Posterior cingulate gyrus (tissue), 11 donors: ENCODE results near the gene PPP1R9B.

Experiments
- DNase-seq, 10 donors: peaks; one replicate each; pipeline versions ENCODE4 v3.0.0 to v3.0.0-alpha.2; 2020 to 2021; ENCODE audit warnings: mixed read lengths in 3 of 10
- intact Hi-C: fragments of 100-400 bp; cut with DNase I; formaldehyde crosslinking; loops from one replicate; pipeline ENCODE4 v1.15.1; 2023

PPP1R9B gene

GRCh38 chr17:50176559-50177357, 26.3 kb upstream of the PPP1R9B start:
- intact Hi-C loops = no loop called here
- peak in 3 of 10 donors; percentile 47 to 76 (median 60) for DNase-seq

- peak in 3 of 10 donors; percentile 54 to 77 (median 72) for DNase-seq
- intact Hi-C loops = no loop called here
These were observed 24.7 kb upstream of the PPP1R9B start for GRCh38 chr17:50175035-50175807.

DNA sequence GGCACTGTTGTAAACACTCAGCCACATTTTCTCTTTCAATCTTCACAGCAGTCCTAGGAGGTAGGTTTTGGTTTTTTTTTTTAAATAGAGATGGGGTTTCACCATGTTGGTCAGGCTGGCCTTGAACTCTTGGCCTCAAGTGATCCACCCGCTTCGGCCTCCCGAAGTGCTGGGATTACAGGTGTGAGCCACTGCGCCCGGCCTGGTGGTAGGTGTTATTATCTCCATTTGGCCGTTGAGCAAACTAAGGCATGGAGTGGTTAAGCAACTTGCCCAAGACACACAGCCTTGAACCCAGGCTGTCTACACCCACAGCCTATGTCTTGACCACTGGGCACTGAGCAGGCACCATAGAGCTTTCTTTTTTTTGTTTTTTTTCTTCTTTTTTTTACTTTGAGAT, 24.0 kb upstream of the PPP1R9B start:
- peak in 3 of 10 donors; percentile 47 to 77 (median 73) for DNase-seq
- intact Hi-C loops = no loop called here

- peak in 1 of 10 donors; percentile 52 for DNase-seq
- intact Hi-C loops = no loop called here
These were observed 23.0 kb upstream of the PPP1R9B start for GRCh38 chr17:50173335-50173941.

GRCh38 chr17:50172936-50173334, 22.5 kb upstream of the PPP1R9B start:
- DNase-seq = no peak
- intact Hi-C loops = no loop called here

DNA sequence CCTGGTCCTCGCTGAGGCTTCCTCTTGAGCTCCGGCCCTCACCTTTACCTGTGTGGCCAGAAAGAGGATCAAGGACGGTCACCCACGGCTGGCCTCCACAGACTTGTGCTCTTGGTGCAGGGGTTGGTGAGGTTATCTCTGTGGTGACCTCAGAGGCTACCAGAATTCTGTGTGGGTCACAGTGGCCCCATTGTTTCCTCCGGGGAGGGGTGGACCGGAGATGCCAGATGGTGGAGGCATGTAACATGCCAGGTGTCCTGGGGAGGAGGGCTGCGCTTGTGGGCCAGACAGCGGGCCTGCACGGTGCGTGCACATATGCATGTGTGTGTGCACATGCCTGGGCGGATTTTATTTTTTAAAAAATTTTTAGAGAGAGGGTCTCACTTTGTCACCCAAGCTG, 21.7 kb upstream of the PPP1R9B start:
- peak in 1 of 10 donors; percentile 54 for DNase-seq
- intact Hi-C loops = no loop called here

- DNase-seq = peak in 1 of 10 donors; percentile 54
- intact Hi-C loops = no loop called here
These were observed 21.0 kb upstream of the PPP1R9B start for GRCh38 chr17:50171371-50172071.

DNA sequence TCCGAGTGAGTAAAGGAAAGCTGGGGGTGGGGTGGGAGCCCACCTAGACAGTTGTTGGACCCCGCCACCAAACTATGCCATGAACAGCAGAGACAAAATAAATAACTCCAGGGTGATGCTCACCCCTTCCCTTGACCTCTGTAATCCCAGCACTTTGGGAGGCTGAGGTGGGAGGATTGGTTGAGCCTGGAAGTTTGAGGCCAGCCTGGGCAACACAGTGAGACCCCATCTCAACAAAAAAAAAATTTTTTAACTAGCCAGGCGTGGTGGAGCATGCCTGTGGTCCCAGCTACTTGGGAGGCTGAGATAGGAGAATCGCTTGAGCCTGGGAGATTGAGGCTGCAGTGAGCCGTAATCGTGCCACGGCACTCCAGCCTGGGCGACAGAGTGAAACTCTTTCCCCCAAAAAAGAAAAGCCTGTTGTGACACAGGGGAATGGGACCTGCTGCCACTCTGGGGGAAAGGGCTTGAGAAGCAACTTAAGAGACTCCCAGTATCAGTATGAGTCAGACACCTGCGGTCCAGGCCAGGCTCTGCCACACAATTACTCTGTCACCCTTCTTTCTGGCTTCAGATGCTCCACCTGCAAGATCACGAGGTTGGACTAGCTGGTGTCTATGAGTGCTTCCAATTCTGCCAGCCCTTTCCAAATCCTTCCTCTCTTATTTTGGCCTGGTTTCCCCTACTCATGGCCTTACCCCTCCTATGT, 20.3 kb upstream of the PPP1R9B start:
- peak in 1 of 10 donors; percentile 32 for DNase-seq
- intact Hi-C loops = no loop called here

DNA sequence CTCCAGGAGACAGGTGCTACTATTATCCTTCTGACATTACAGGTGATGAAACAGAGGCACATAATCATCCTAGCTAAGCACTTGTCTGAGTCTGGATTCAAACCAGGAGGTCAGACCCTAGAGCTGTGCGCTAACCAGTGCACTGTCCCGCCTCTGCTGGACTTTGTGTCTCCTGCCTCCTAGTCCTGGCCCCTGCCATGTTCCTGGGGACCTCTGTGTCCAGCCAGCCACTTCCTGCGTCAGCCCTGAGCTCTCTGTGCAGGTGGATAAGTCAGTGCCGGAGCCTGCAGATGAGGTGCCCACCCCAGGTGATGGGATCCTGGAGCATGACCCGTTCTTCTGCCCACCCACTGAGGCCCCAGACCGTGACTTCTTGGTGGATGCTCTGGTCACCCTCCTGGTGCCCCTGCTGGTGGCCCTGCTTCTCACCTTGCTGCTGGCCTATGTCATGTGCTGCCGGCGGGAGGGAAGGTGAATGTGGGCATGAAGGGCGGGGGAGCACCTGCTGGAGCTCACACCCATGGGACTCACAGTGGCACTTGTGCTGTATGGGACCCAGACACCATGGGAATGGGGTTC, 19.5 kb upstream of the PPP1R9B start:
- intact Hi-C loops = loop anchor here (2.0 kb wide), 1 partner anchor 29 kb away; no protein-coding TSS in a partner anchor
- DNase-seq = peak in 1 of 10 donors; percentile 70

DNA sequence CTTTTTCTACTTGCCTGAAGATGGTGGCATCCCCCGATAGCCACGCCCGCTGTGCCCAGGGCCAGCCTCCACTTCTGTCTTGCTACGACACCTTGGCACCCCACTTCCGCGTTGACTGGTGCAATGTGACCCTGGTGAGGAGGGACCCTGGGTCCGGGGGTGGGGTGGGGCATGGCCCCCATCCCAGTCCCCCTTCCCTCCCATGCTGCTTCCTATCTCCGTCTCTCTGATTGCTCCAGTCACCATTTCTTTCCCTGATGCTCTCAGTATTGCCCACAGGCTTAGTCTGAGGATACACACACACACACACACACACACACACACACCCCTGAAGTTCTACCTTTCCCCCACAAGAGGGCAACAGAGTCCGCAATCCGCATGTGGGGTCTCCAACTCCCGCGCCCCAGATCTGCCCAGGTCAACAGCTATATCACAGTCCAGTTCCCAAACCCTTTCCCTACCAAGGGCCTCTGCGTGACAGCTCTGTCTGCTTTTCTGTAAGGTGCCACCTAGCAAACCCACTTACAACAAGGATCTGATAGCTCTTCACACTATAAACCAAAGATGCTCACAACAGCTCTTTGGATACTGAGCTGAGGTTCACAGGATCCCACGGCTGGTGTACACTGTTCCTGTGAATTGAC, 18.8 kb upstream of the PPP1R9B start:
- DNase-seq = peak in 2 of 10 donors; percentile 54 to 59
- intact Hi-C loops = loop anchor here (2.0 kb wide), 1 partner anchor 30 kb away; no protein-coding TSS in a partner anchor

- peak in 1 of 10 donors; percentile 59 for DNase-seq
- intact Hi-C loops = loop anchor here (2.0 kb wide), 1 partner anchor 30 kb away; no protein-coding TSS in a partner anchor
These were observed 17.8 kb upstream of the PPP1R9B start for GRCh38 chr17:50168319-50168718.

DNA sequence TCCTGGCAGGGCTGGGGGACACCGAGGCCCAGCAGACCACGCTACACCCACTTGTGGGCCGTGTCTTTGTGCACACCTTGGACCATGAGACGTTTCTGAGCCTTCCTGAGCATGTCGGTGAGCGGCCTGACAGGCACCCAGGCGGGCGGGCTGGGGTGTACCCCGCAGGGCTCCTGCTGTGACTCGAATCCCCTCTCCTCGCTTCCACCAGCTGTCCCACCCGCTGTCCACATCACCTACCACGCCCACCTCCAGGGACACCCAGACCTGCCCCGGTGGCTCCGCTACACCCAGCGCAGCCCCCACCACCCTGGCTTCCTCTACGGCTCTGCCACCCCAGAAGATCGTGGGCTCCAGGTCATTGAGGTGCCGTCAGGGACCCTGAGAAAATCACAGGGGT, 16.9 kb upstream of the PPP1R9B start:
- intact Hi-C loops = no loop called here
- DNase-seq = peak in 1 of 10 donors; percentile 66

GRCh38 chr17:50166518-50167181, 16.2 kb upstream of the PPP1R9B start:
- DNase-seq = peak in 1 of 10 donors; percentile 9
- intact Hi-C loops = no loop called here

GRCh38 chr17:50165867-50166517, 15.5 kb upstream of the PPP1R9B start, which contains the start of gene SGCA:
TSS of gene SGCA (plus strand) at chr17:50166005. CDS start at chr17:50166041, 36 bp downstream.
- intact Hi-C loops = no loop called here

DNA sequence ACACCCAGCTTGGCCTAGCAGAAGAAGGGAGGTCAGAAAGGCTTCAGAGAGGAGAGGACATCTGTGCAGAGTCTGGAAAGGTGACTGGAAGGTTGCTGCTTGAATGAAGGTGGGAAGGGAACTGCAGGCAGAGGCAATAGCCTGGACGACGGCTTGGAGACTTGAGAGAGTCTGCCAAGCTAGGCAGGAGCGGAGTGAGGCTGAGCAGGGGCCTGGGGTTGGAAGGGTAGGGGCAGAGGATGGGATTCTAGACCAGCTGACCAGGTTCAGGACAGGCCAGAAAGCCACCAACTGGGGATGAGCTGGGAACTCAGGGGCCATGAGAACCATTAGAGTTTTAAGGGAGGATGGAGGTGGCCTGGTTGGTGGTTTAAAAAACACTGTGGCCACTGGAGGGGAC, 15.0 kb upstream of the PPP1R9B start:
- peak in 1 of 10 donors; percentile 59 for DNase-seq
- intact Hi-C loops = no loop called here

More at GRCh38 chr17:50165867-50166517, 15.5 kb upstream of the PPP1R9B start, which contains the start of gene SGCA:
- peak in 1 of 10 donors; percentile 59 for DNase-seq

DNA sequence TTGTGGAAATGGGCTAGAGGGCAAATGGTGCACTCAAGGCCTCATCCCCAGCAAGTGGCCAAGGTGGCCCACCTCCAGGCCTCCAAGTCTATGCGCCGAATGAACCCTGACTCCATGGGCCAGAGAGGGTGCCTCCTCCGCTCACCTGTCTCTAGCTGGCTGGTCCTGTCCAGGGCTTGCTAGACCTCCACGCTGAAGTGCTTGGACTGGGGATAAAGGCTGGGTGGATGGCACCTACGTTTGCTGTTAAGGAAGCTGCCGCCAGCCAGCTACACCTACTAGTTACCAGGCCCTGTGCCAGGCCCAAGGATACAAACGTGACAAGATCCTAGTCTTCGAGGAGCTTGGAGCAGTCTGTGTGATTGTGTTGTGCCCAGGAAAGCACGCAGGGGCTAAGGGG, 14.6 kb upstream of the PPP1R9B start:
- intact Hi-C loops = no loop called here

GRCh38 chr17:50164697-50164988, 14.2 kb upstream of the PPP1R9B start:
- intact Hi-C loops = no loop called here
- DNase-seq = no peak

More for the DNA sequence above, 14.6 kb upstream of the PPP1R9B start:
- peak in 1 of 10 donors; percentile 56 for DNase-seq
